Amniotic epithelial cell (primary cell): Measurements from ENCODE around the gene GNPTAB.

Source experiments
- DNase-seq: peaks from one replicate; pipeline ENCODE4 v3.0.0-alpha.2; 2010; ENCODE audit warnings: low read depth

GNPTAB gene

GRCh38 chr12:101772012-101772775 is 58.6 kb downstream of the GNPTAB start:
- DNase-seq, result peak; percentile 63

DNA sequence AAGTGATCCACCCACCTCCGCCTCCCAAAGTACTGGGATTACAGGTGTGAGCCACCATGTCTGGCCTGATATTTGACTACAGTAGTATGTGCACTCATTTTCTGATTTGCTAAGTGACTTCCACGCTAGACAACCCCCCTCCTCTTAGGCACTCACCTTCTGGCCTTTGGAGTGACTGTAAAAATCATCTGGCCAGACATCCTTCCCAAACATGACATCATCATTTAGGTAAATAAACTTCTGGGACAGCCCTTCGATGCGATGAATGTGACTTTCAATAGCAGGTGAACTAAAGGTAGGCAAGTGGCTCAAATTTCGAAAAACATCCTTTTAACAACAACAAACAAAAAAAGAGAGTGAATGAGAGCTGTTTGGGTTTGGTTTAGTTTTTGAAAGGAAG is 60.9 kb downstream of the GNPTAB start:
- no peak for DNase-seq

DNA sequence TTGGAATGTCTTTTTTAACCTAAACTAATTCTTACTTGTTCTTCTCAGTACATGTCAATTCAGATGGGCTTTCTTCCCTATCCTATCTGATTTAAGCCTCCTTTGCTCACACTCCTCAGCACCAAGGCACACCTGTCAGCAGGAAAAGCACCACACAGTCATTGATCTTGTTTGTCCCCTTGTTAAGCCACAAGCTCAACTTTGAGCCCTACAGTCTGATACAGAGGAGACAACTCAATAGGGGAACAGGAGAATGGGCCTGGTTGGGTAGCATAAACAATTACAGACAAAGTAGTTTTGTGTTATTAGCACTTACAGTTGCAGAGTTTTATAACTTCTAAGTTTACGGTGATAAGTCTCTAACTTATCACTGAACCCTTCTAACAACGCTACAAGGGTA is 62.0 kb downstream of the GNPTAB start:
- no peak for DNase-seq

DNA sequence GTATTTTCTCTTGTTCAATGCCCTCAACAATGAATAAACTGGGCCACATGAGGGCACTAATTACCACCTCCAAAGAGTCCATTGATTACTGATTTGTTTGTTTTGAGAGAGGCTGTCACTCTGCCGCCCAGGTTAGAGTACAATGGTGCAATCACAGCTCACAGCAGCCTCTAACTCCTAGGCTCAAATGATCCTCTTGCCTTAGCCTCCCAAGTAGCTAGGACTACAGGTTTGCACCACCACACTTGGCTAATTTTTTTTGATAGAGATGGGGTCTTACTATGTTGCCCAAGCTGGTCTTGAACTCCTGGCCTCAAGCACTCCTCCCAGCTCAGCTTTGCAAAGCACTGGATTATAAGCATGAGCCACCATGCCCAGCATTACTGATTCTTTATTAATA is 63.2 kb downstream of the GNPTAB start:
- DNase-seq, result no peak

GRCh38 chr12:101764051-101764792 is 66.5 kb downstream of the GNPTAB start:
- DNase-seq, result no peak

- no peak for DNase-seq
Observed at GRCh38 chr12:101763246-101763931, 67.4 kb downstream of the GNPTAB start.

GRCh38 chr12:101761781-101762180 is 69.0 kb downstream of the GNPTAB start:
- DNase-seq, result no peak

DNA sequence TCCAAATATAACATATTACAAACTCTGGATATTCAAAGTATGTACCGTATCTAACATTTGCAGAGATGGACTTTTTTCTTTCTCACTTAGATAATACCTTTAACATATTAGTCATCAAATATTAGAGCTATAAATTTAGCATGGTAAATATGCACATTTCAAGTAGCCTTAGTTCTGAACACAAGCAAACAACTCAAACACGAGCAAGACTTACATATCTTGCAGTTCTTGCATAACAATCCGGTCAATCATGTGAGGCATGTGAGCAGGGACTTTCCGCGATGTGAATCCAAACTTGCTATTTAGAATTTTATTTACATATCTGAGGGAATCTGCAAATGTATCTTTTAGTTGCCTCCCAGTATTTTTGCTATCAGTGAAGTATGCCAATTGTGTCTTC is 69.4 kb downstream of the GNPTAB start:
- DNase-seq, result peak; percentile 55

DNA sequence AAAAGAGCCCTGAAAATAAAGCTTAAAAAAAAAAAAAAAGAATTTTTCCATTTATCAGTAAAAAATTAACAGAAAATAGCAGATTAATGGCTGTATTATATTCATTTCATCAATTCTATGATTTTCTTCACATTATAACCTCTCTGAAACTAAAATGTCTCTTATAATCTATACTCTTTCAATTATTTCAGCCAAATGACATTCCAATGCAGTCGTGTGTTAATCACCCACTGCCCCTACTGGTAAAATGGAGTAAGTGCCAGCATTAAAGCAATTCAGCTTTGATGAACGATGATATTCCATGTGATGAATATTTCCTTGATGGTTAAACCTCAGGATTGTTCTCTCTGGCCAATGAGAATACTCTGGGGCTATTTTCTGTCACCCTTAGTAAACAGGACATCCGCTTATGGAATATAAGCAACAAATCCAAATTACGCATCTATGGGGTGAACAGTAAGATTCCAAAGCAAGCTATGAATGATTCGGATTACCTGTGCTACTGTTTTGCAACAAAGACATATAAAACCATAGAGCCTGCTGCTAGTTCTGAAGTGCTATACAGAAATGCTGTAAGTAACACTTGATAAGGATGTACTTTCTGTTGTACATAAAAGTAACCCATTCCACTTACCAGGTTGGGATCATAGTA is 71.2 kb downstream of the GNPTAB start:
- DNase-seq, result peak; percentile 46

- DNase-seq, result no peak
Observed at GRCh38 chr12:101750152-101750551, 80.6 kb downstream of the GNPTAB start.

GRCh38 chr12:101749657-101750056 is 81.1 kb downstream of the GNPTAB start:
- no peak for DNase-seq

DNA sequence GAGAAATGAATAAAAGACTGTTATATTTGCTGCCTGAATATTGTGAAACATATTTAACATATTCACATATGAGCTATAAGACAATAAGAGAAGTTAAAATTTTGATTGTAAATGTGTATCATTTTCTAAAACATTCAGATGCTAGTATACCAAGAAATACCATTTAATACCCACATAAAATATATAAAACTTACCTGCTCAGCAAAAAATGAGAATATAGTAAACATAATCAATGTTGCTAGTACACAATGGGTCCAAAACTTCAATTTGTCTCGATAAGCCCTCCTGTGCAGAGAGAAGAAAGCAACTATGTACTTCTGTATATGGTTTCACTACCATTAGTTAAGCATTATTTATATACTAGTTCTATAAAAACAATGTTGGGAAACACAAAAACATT is 81.9 kb downstream of the GNPTAB start:
- no peak for DNase-seq

- DNase-seq, result no peak
Observed at GRCh38 chr12:101747697-101748096, 83.1 kb downstream of the GNPTAB start.

DNA sequence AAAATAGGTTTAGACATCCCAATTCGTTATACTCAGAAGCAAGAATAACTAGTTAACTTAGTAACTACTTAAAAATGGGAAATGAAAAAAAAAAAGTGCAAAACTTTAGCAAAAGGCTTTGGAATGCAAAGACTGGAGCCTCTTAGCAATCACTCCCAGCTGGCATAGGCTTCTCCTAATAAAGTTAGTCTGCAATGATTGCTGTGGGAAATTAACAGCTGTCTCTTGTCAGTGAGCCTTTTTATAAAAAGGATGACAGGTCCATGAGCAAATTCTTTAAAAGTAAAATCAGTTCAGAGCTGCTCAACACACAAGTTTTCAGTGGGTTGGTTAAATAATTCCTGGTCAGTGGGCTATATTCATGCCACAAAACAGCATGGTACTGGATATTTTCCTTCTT is 84.1 kb downstream of the GNPTAB start:
- no peak for DNase-seq

DNA sequence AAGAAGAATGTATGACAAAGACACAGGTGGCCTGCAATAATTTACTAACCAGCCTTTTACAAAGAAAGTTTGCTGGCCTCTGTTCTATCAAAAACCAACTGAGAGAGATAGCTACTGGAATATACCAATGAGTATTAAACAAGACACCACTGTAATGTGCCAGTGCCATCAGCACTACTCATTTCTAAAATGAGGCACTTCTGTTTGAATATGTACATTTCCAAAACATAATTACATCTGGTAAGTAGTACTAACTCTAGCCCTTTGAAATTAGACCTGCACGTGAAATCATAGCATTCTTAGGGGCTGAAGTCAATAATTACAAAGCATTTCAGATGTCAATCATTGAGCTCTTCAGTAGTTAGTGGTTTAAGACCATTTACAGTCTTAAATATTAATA is 84.6 kb downstream of the GNPTAB start:
- DNase-seq, result no peak

DNA sequence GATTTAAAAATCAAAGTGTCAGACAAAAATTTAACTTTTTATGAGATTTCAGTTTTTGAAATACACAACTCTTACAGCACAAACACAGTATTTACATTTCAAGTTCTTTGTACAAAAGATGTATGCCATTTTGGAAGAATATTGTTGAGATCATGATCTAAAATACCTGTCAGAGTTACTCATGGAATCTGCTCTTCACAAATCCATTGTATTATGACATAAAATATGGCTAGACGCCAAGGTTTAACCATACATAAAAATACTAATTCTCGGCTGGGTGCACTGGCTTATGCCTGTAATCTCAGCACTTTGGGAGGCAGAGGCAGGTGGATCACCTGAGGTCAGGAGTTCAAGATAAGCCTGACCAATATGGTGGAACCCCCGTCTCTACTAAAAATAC is 85.3 kb downstream of the GNPTAB start:
- DNase-seq, result peak; percentile 7

- DNase-seq, result no peak
Observed at GRCh38 chr12:101743724-101744472, 86.9 kb downstream of the GNPTAB start.

- DNase-seq, result no peak
Observed at GRCh38 chr12:101743242-101743641, 87.5 kb downstream of the GNPTAB start.

GRCh38 chr12:101740980-101741379 is 89.8 kb downstream of the GNPTAB start:
- no peak for DNase-seq

GRCh38 chr12:101740566-101740965 is 90.2 kb downstream of the GNPTAB start:
- DNase-seq, result no peak

DNA sequence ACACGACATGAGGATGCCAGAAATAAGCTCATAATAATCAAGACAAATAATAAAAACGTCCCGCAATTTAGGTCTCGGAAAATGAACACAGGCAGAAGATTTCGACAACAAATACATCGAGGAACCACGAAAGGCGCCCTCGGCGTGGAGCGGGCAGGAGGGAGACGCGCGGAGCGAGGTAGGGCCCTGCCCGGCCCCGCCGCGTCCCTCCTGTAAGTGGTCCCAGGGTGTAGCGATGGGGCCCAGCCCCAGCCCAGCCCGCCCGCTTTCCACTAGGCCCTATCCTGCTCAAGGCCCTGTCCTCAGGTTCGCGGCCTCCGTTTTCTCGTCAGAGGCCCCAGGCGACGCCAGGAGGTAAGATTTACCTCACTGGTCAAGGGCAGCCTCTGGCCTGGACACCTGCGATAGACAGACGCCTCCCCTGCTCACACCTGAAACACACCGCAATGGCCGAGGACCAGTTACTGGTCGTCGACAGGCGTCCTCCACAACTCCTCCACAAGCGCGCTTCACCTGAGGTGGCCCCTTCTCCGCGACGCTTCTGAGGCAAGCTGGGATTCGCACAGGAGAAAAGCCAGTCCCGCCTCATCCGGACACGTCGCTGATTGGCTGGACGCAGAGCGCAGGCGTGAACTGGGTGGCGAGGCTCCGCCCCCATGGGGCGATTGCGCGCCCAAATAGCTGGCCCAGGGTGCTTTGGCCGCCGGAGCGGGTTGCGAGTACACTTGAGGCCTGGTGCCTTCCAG is 91.7 kb downstream of the GNPTAB start, which contains the start of gene SYCP3:
Gene SYCP3, minus strand, starts transcription at position 543 of the 746 bp plus-strand sequence. CDS start 1,527 bp downstream, outside the sequence.
- no peak for DNase-seq
